GM12878 (cell line): ENCODE measurements around the gene AGTPBP1. TPM values are rescaled to one million over a fixed set of nuclear protein-coding genes. Genes with fewer than 3 reads are reported as not detected.

Experiments
- ATAC-seq: fragments of 200-7000 bp; cut with Tn5 transposase; 3 replicates; pipeline ENCODE4 v1.9.1; 2020; ENCODE audit warnings: mild to moderate bottlenecking, moderate library complexity
- BruUV-seq: library from RNA; stranded (reverse); fragments of 400-500 nt; replicated peaks from 2 replicates; lab custom pipeline; 2021; lab: Mats Ljungman, UMichigan
- CTCF ChIA-PET: fragments of 300-600 bp; sonication (Branson Sonifier 250); formaldehyde crosslinking; extraction: SDS; loops from one replicate; lab custom pipeline; 2021; ENCODE audit warnings: inconsistent platforms; lab: Yijun Ruan, JAX
- POLR2A ChIA-PET: fragments of 350-600 bp; formaldehyde crosslinking; extraction: SDS; loops from one replicate; lab custom pipeline; 2021; ENCODE audit warnings: inconsistent platforms; lab: Charles Lee
- RAD21 ChIA-PET: fragments of 300-600 bp; sonication (Branson Sonifier 250); formaldehyde crosslinking; loops from one replicate; lab custom pipeline; 2023; ENCODE audit warnings: antibody characterized with exemption; ENCODE audit not compliant: unreplicated experiment; lab: Charles Lee
- SMC1A ChIA-PET: fragments of 300-600 bp; sonication (Branson Sonifier 250); formaldehyde crosslinking; loops from one replicate; lab custom pipeline; 2023; ENCODE audit not compliant: unreplicated experiment, uncharacterized antibody; lab: Charles Lee
- DNase-seq: peaks from one replicate; pipeline ENCODE4 v3.0.0-alpha.2; 2011; ENCODE audit warnings: low read depth, low spot score
- FAIRE-seq: peaks from 3 replicates; lab custom pipeline; 2011; peaks lifted over from hg19 to GRCh38; lab: Jason Lieb, UNC
- H2AFZ ChIP-seq: 2 replicates; pipeline ENCODE4 v1.6.0; 2011; ENCODE audit warnings: low read depth, low read length, control low read depth; ENCODE audit not compliant: control insufficient read depth
- H3K27ac ChIP-seq: 2 replicates; pipeline ENCODE4 v1.5.1; 2011; ENCODE audit warnings: control low read depth; ENCODE audit not compliant: control insufficient read depth, insufficient read depth
- H3K27me3 ChIP-seq, 2 experiments: replicated peaks in 1 of 2; 2 replicates each; pipeline versions ENCODE4 v1.6.0 to v1.6.1; 2011; ENCODE audit warnings: low read length in 1 of 2; ENCODE audit not compliant: control insufficient read depth in 2 of 2, insufficient read depth in 2 of 2
- H3K36me3 ChIP-seq, 2 experiments: 2 replicates each; pipeline ENCODE4 v1.5.1; 2011; ENCODE audit warnings: low read length in 1 of 2; ENCODE audit not compliant: control insufficient read depth in 2 of 2, insufficient read depth in 2 of 2
- H3K4me1 ChIP-seq: 2 replicates; pipeline ENCODE4 v1.6.1; 2011; ENCODE audit warnings: mild to moderate bottlenecking, low read length, moderate library complexity, mixed read lengths; ENCODE audit not compliant: control insufficient read depth, insufficient read depth
- H3K4me2 ChIP-seq: 2 replicates; pipeline ENCODE4 v1.6.0; 2011; ENCODE audit warnings: control low read depth; ENCODE audit not compliant: control insufficient read depth, insufficient read depth
- H3K4me3 ChIP-seq: fragments of 200-600 bp; sonication (generic); 2 replicates; pipeline ENCODE4 v1.5.1; 2016
- H3K79me2 ChIP-seq: 2 replicates; pipeline ENCODE4 v1.6.0; 2011; ENCODE audit warnings: low read length; ENCODE audit not compliant: control insufficient read depth, insufficient read depth
- H3K9ac ChIP-seq: 2 replicates; pipeline ENCODE4 v1.8.0; 2011; ENCODE audit warnings: low read length, control low read depth, mixed read lengths; ENCODE audit not compliant: control insufficient read depth, insufficient read depth
- H3K9me3 ChIP-seq: replicated peaks from 3 replicates; pipeline ENCODE4 v1.5.1; 2011; ENCODE audit warnings: mild to moderate bottlenecking, low read length; ENCODE audit not compliant: control insufficient read depth, insufficient read depth
- H4K20me1 ChIP-seq: 2 replicates; pipeline ENCODE4 v1.6.0; 2011; ENCODE audit not compliant: control insufficient read depth, insufficient read depth
- ASH2L ChIP-seq: fragments of 300-600, 200-600 bp; sonication (generic); IDR thresholded peaks from 2 replicates; pipeline ENCODE4 v1.6.1; 2017; ENCODE audit warnings: low read depth, mild to moderate bottlenecking, borderline replicate concordance
- EP300 ChIP-seq, 2 experiments: fragments of 150-350 bp in 1 of 2; IDR thresholded peaks; 2 replicates each; pipeline ENCODE4 v1.6.1; 2011 to 2012; ENCODE audit warnings: low read depth in 2 of 2, low read length in 2 of 2, borderline replicate concordance in 1 of 2, improper control_type of control experiment in 1 of 2, inconsistent platforms in 1 of 2; ENCODE audit not compliant: control insufficient read depth in 1 of 2
- SIN3A ChIP-seq: IDR thresholded peaks from 2 replicates; pipeline ENCODE4 v1.6.1; 2012; ENCODE audit warnings: low read depth, low read length, improper control_type of control experiment
- WGBS: methylation state at CpG from one replicate; pipeline ENCODE4 v1.1.6; 2016; ENCODE audit warnings: low lambda C conversion rate; ENCODE audit not compliant: insufficient replicate concordance, insufficient coverage; ENCODE audit errors: missing lambda C conversion rate; 5-methylcytosine and 5-hydroxymethylcytosine counted together
- in situ Hi-C: fragments of 300-500 bp; cut with MboI; formaldehyde crosslinking; loops from 9 replicates; pipeline ENCODE4 v1.14.3; 2018; ENCODE audit warnings: mixed read lengths
- intact Hi-C: fragments of 100-400 bp; cut with micrococcal nuclease; formaldehyde crosslinking; loops from one replicate; pipeline ENCODE4 v1.14.2; 2022; ENCODE audit not compliant: unreplicated experiment
- polyA plus RNA-seq, 11 experiments: library from polyadenylated mRNA; depleted of rRNA in 4 of 11; unstranded in 6 of 11; stranded (reverse) in 5 of 11; fragments of >200 nt; fragmentation: Nextera tagmentation in 4 of 11; fragmentation: Illumina TruSeq in 1 of 11; extraction: Ambion mirVana in 4 of 11; extraction: Trizol in 1 of 11; gene quantifications; 1 replicate in 1 of 11; 2 replicates in 10 of 11; pipeline versions ENCODE4 v1.2.1 to v1.2.3, GENCODE V29; 2011 to 2016; ENCODE audit warnings: inconsistent platforms in 2 of 11, missing spikeins in 2 of 11, low read depth in 1 of 11
- total RNA-seq, 4 experiments: library from RNA; depleted of rRNA in 3 of 4; stranded (reverse); fragments of >200 nt in 3 of 4; fragmentation: Illumina TruSeq in 1 of 4; extraction: Trizol in 1 of 4; gene quantifications; 2 replicates each; pipeline versions ENCODE4 v1.2.1 to v1.2.3, GENCODE V29; 2013 to 2021
- TF ChIP-seq, protein P1 (sequence below): fragments of 450-650 bp; IDR thresholded peaks from 2 replicates; pipeline ENCODE4 v1.6.1; 2016; ENCODE audit warnings: mild to moderate bottlenecking, moderate library complexity, borderline replicate concordance
- TF ChIP-seq, protein P2 (sequence below): fragments of 450-650 bp; IDR thresholded peaks from 2 replicates; pipeline ENCODE4 v1.6.1; 2017; ENCODE audit warnings: mild to moderate bottlenecking

Gene AGTPBP1
- total and polyA plus RNA-seq, 10 of the 15 experiments (the other 5 are each of a cell fraction or from before 2014, with no cell fraction given): 6.1 to 35.2 (median 20.0) TPM

DNA sequence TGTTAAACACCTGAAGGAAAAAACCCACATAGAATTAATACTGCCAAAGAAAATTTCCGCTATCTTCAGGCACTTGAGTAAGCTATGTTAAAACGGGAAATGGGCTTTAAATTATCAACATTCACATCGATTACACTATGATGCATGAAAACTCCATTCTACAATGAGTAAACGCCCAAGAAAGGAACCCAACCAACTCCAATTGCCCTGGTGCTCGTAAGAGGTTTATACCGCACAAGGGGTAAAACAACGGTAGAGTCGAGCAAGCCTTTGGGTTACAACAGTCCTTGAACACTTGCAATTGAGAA is 1.0 kb downstream of the AGTPBP1 start:
- Histone ChIP-seq H3K27me3 (no peaks in the 10 kb centered on the region), H3K4me1 (no peaks in the 10 kb centered on the region), H3K27ac (peak overlapping the region; percentile 77), H3K9me3 (no peaks in the 10 kb centered on the region), H4K20me1 (no peaks in the 10 kb centered on the region), H3K4me2 (peak overlapping the region; percentile 75), H3K9ac (peak overlapping the region; percentile 74), H3K4me3 (peak overlapping the region; percentile 91), H3K79me2 (peaks cover 36% of the 10 kb centered on the region), H3K36me3 (no peaks in the 10 kb centered on the region), H2AFZ (peak overlapping the region; percentile 88)
- ChIA-PET SMC1A (interaction anchor here (0.6 to 3.7 kb wide), 3 partner anchors 26 to 990 kb away, joined by 3 to 17 read pairs (median 4); no protein-coding TSS in a partner anchor), CTCF (interaction anchor here (0.6 to 1.5 kb wide), 6 partner anchors 11 to 257 kb away, joined by 3 to 4 read pairs (median 3); no protein-coding TSS in a partner anchor), POLR2A (no interaction called here), RAD21 (interaction anchor here (1.2 kb wide), 1 partner anchor 43 kb away, joined by 3 read pairs; no protein-coding TSS in a partner anchor)
- intact Hi-C loops (loop anchor here (5.0 kb wide), 2 partner anchors 43 to 202 kb away; partner anchors contain the start of gene NAA35), in situ Hi-C loops (no loop called here)
- BruUV-seq: no TSS peak
- FAIRE-seq: peak; percentile 27
- TF ChIP-seq, protein P1, sequence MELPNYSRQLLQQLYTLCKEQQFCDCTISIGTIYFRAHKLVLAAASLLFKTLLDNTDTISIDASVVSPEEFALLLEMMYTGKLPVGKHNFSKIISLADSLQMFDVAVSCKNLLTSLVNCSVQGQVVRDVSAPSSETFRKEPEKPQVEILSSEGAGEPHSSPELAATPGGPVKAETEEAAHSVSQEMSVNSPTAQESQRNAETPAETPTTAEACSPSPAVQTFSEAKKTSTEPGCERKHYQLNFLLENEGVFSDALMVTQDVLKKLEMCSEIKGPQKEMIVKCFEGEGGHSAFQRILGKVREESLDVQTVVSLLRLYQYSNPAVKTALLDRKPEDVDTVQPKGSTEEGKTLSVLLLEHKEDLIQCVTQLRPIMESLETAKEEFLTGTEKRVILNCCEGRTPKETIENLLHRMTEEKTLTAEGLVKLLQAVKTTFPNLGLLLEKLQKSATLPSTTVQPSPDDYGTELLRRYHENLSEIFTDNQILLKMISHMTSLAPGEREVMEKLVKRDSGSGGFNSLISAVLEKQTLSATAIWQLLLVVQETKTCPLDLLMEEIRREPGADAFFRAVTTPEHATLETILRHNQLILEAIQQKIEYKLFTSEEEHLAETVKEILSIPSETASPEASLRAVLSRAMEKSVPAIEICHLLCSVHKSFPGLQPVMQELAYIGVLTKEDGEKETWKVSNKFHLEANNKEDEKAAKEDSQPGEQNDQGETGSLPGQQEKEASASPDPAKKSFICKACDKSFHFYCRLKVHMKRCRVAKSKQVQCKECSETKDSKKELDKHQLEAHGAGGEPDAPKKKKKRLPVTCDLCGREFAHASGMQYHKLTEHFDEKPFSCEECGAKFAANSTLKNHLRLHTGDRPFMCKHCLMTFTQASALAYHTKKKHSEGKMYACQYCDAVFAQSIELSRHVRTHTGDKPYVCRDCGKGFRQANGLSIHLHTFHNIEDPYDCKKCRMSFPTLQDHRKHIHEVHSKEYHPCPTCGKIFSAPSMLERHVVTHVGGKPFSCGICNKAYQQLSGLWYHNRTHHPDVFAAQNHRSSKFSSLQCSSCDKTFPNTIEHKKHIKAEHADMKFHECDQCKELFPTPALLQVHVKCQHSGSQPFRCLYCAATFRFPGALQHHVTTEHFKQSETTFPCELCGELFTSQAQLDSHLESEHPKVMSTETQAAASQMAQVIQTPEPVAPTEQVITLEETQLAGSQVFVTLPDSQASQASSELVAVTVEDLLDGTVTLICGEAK: peak; percentile 14; the same call in 1 of the 2 replicates
- TF ChIP-seq ASH2L: 0 out of 2 replicates have a peak, but pooled peaks have one; percentile 7
- TF ChIP-seq, protein P2, sequence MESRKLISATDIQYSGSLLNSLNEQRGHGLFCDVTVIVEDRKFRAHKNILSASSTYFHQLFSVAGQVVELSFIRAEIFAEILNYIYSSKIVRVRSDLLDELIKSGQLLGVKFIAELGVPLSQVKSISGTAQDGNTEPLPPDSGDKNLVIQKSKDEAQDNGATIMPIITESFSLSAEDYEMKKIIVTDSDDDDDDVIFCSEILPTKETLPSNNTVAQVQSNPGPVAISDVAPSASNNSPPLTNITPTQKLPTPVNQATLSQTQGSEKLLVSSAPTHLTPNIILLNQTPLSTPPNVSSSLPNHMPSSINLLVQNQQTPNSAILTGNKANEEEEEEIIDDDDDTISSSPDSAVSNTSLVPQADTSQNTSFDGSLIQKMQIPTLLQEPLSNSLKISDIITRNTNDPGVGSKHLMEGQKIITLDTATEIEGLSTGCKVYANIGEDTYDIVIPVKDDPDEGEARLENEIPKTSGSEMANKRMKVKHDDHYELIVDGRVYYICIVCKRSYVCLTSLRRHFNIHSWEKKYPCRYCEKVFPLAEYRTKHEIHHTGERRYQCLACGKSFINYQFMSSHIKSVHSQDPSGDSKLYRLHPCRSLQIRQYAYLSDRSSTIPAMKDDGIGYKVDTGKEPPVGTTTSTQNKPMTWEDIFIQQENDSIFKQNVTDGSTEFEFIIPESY: no peak
- TF ChIP-seq SIN3A: 0 out of 2 replicates have a peak, but pooled peaks have one; percentile 30
- no peak for TF ChIP-seq EP300 (IDR thresholded peaks at IDR 0.05; ENCODE audit: borderline replicate concordance in 1 of 2, control insufficient read depth in 1 of 2, low read depth in 2 of 2, low read length in 2 of 2)
- WGBS: 2% methylated on average over 8 of the region's 8 CpGs
- ATAC-seq: no peak
- DNase-seq: no peak
